Measurements from ENCODE around the gene TMA7.

Gene TMA7

GRCh38 chr3:48432411-48433371, 7.4 kb upstream of the TMA7 start:
- DNase-seq (ENCODE audit: low read depth): no peak
- H3K4me3 ChIP-seq (ENCODE audit: low read depth, low read length): no peak overlapping the region
- peak; percentile 58 for TF ChIP-seq CTCF (IDR thresholded peaks at IDR 0.05; ENCODE audit: control insufficient read depth, extremely low read depth, insufficient read depth)

GRCh38 chr3:48433472-48434118, 6.5 kb upstream of the TMA7 start:
- no peak for DNase-seq (ENCODE audit: low read depth)
- no peak overlapping the region for H3K4me3 ChIP-seq (ENCODE audit: low read depth, low read length)

GRCh38 chr3:48434591-48435222, 5.3 kb upstream of the TMA7 start:
- TF ChIP-seq CTCF (IDR thresholded peaks at IDR 0.05; ENCODE audit: control insufficient read depth, extremely low read depth, insufficient read depth): no peak
- H3K4me3 ChIP-seq (ENCODE audit: low read depth, low read length): no peak overlapping the region
- no peak for DNase-seq (ENCODE audit: low read depth)

More at GRCh38 chr3:48433472-48434118, 6.5 kb upstream of the TMA7 start:
- TF ChIP-seq CTCF (IDR thresholded peaks at IDR 0.05; ENCODE audit: control insufficient read depth, extremely low read depth, insufficient read depth): no peak

- TF ChIP-seq CTCF (IDR thresholded peaks at IDR 0.05; ENCODE audit: control insufficient read depth, extremely low read depth, insufficient read depth): no peak
- no peak overlapping the region for H3K4me3 ChIP-seq (ENCODE audit: low read depth, low read length)
- no peak for DNase-seq (ENCODE audit: low read depth)
Measured at GRCh38 chr3:48435223-48435595, 4.8 kb upstream of the TMA7 start.

- TF ChIP-seq CTCF (IDR thresholded peaks at IDR 0.05; ENCODE audit: control insufficient read depth, extremely low read depth, insufficient read depth): peak; percentile 100
- DNase-seq (ENCODE audit: low read depth): peak; percentile 40
- H3K4me3 ChIP-seq (ENCODE audit: low read depth, low read length): no peak overlapping the region
Measured at GRCh38 chr3:48435774-48436476, 4.1 kb upstream of the TMA7 start.

GRCh38 chr3:48436477-48436787, 3.6 kb upstream of the TMA7 start:
- DNase-seq (ENCODE audit: low read depth): no peak
- no peak overlapping the region for H3K4me3 ChIP-seq (ENCODE audit: low read depth, low read length)
- TF ChIP-seq CTCF (IDR thresholded peaks at IDR 0.05; ENCODE audit: control insufficient read depth, extremely low read depth, insufficient read depth): no peak

Data from LNCaP clone FGC (cell line).